Esophagus muscularis mucosa (tissue), 4 donors: ENCODE measurements around the gene MTG1. TPM values are rescaled to one million over a fixed set of nuclear protein-coding genes. Genes with fewer than 3 reads are reported as not detected.

Experiments
- DNase-seq: peaks from one replicate; pipeline ENCODE4 v3.0.0-alpha.2; 2017; ENCODE audit errors: extremely low spot score
- H3K27ac ChIP-seq, 4 donors: fragments of 200-600 bp; sonication (generic); replicated peaks in 1 of 4; 1 replicate in 3 of 4; 2 replicates in 1 of 4; pipeline ENCODE4 v1.5.1; 2016 to 2019; ENCODE audit warnings: mild to moderate bottlenecking in 1 of 4
- H3K27me3 ChIP-seq, 4 donors: fragments of 200-600 bp; sonication (generic); one replicate each; pipeline versions ENCODE4 v1.5.1 to v1.6.0; 2016 to 2019
- H3K36me3 ChIP-seq, 4 donors: fragments of 200-600 bp; sonication (generic); one replicate each; pipeline ENCODE4 v1.5.1; 2016 to 2019
- H3K4me1 ChIP-seq, 4 donors: fragments of 200-600 bp; sonication (generic); one replicate each; pipeline ENCODE4 v1.5.1; 2016 to 2019
- H3K4me3 ChIP-seq, 4 donors: fragments of 200-600 bp; sonication (generic); 1 replicate in 2 of 4; 2 replicates in 2 of 4; pipeline ENCODE4 v1.5.1; 2016 to 2019; ENCODE audit warnings: mild to moderate bottlenecking in 4 of 4, moderate library complexity in 1 of 4
- H3K9me3 ChIP-seq, 4 donors: fragments of 200-600 bp; sonication (generic); 1 replicate in 3 of 4; 2 replicates in 1 of 4; pipeline ENCODE4 v1.5.1; 2016 to 2019
- EP300 ChIP-seq: sonication (generic); formaldehyde crosslinking; IDR thresholded peaks from one replicate; pipeline ENCODE4 v1.6.1; 2017; ENCODE audit warnings: antibody characterized with exemption
- POLR2A ChIP-seq: fragments of 450-650 bp; IDR thresholded peaks from one replicate; pipeline ENCODE4 v1.6.1; 2017; ENCODE audit warnings: antibody characterized with exemption, moderate library complexity, mild to moderate bottlenecking, low read depth
- POLR2AphosphoS5 ChIP-seq, 2 donors: sonication (generic); formaldehyde crosslinking; IDR thresholded peaks; one replicate each; pipeline ENCODE4 v1.6.1; 2017; ENCODE audit warnings: antibody characterized with exemption in 2 of 2
- WGBS: methylation state at CpG from one replicate; pipeline ENCODE4 v1.1.5; 2018; 5-methylcytosine and 5-hydroxymethylcytosine counted together
- intact Hi-C: fragments of 100-400 bp; cut with DNase I; formaldehyde crosslinking; loops from one replicate; pipeline ENCODE4 v1.15.1; 2023
- total RNA-seq, 4 donors: library from RNA; depleted of rRNA; stranded (reverse); fragments of >200 nt; gene quantifications; one replicate each; pipeline versions ENCODE4 v1.1.0 to v1.2.1, GENCODE V29; 2016
- TF ChIP-seq, protein P1 (sequence below), 3 experiments: fragments of 200-600 bp in 2 of 3; fragments of 450-650 bp in 1 of 3; sonication (generic) in 2 of 3; IDR thresholded peaks; one replicate each; pipeline ENCODE4 v1.5.1; 2017 to 2019; ENCODE audit warnings: antibody characterized with exemption in 3 of 3, mild to moderate bottlenecking in 2 of 3, moderate library complexity in 1 of 3

MTG1 gene
- total RNA-seq, 4 donors from 2014 or later: 12.6 to 23.6 (median 15.9) TPM

DNA sequence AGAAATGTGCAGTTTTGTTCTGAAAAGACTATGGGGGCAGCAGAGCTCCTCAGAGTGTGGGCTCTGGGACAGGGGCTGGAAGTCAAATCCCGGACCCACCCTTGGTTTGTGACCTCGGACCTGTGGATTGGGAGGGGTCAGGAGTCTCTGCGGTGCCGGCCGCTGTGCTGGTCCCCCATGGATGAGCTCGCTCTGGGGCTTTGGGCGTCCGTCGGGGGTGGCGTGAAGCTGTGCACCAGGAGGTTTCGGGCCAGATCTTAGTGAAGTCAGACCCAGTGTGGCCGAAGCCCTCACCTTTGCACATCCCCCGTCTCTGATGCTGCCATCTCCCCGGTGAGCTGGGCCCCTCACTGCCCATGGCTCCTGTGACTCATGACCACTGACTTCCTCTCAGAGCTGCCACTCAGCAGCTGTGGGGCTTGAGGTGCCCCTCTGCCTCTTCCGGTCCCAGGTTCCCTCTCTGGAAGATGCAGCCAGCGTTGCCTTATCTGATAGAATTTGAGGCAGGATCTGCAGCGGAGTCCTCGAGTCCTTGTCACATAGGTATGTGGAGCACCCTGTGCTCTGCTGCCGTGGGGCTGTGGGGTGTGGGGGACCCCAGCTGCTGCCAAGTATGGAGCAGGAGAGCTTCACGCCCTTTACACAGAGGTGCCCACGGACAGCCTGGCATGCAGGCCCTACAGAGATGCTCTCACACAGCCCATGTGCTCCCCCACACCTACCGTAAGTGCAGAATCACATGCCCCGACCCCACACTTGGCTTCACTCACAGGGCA is 48.4 kb downstream of the MTG1 start:
- H3K4me1 ChIP-seq: no peaks in the 10 kb centered on the region
- no peaks in the 10 kb centered on the region for H3K27me3 ChIP-seq
- TF ChIP-seq POLR2A: no peak
- TF ChIP-seq, protein P1, sequence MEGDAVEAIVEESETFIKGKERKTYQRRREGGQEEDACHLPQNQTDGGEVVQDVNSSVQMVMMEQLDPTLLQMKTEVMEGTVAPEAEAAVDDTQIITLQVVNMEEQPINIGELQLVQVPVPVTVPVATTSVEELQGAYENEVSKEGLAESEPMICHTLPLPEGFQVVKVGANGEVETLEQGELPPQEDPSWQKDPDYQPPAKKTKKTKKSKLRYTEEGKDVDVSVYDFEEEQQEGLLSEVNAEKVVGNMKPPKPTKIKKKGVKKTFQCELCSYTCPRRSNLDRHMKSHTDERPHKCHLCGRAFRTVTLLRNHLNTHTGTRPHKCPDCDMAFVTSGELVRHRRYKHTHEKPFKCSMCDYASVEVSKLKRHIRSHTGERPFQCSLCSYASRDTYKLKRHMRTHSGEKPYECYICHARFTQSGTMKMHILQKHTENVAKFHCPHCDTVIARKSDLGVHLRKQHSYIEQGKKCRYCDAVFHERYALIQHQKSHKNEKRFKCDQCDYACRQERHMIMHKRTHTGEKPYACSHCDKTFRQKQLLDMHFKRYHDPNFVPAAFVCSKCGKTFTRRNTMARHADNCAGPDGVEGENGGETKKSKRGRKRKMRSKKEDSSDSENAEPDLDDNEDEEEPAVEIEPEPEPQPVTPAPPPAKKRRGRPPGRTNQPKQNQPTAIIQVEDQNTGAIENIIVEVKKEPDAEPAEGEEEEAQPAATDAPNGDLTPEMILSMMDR (IDR thresholded peaks at IDR 0.05): no peak
- no peak for TF ChIP-seq POLR2AphosphoS5 (IDR thresholded peaks at IDR 0.05)
- no peak for TF ChIP-seq EP300
- peak; percentile 62 for DNase-seq
- no peak overlapping the region for H3K4me3 ChIP-seq
- WGBS: 80% methylated on average over 12 of the region's 23 CpGs
- H3K36me3 ChIP-seq: peaks cover 0 to 9% (median 1%) of the 10 kb centered on the region in 4 donors
- H3K9me3 ChIP-seq: peaks cover 0 to 24% (median 15%) of the 10 kb centered on the region in 4 donors
- intact Hi-C loops: no loop called here
- no peak overlapping the region for H3K27ac ChIP-seq

DNA sequence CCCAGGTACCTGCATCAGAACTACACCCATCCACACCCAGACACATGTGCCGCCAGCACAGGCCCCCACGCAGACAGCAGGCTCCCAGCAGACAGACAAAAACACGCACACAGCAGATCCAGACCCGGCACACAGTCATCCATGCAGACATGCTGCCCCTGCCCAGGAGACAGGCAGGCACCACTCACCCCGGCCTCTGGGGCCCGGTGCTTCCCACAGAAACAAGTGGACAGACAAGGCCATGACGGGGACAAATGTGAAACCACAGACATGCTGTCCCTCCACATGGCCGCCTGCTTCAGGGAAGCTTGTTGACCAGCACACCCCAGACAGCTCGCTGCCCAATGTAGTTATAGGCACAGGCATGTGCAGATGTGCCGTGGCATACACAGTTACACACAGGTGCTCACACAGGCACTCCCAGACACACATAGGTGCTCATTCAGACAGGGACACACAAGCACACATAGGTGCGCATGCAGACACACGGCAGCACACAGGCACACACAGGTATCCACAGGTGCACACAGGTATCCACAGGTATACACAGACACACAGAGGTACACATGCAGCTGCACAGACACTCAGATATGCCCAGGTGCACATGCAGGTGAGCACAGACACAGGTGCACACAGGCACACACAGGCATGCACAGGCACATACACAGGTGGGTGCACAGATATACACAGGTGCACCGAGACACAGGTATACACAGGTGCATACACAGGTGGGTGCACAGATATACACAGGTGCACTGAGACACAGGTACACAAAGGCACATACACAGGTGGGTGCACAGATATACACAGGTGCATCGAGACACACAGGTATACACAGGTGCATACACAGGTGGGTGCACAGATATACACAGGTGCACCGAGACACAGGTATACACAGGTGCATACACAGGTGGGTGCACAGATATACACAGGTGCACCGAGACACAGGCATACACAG is 49.3 kb downstream of the MTG1 start:
- Histone ChIP-seq H3K9me3 (peaks cover 0 to 33% (median 24%) of the 10 kb centered on the region in 4 donors), H3K27ac (no peak overlapping the region), H3K4me1 (no peaks in the 10 kb centered on the region), H3K4me3 (no peak overlapping the region), H3K27me3 (no peaks in the 10 kb centered on the region), H3K36me3 (peaks cover 0 to 9% (median 1%) of the 10 kb centered on the region in 4 donors)
- 85% methylated on average over 16 of the region's 16 CpGs for WGBS
- TF ChIP-seq, protein P1 (IDR thresholded peaks at IDR 0.05): no peak
- TF ChIP-seq EP300 (no peak), POLR2AphosphoS5 (IDR thresholded peaks at IDR 0.05) (no peak), POLR2A (no peak)
- intact Hi-C loops: no loop called here
- no peak for DNase-seq

DNA sequence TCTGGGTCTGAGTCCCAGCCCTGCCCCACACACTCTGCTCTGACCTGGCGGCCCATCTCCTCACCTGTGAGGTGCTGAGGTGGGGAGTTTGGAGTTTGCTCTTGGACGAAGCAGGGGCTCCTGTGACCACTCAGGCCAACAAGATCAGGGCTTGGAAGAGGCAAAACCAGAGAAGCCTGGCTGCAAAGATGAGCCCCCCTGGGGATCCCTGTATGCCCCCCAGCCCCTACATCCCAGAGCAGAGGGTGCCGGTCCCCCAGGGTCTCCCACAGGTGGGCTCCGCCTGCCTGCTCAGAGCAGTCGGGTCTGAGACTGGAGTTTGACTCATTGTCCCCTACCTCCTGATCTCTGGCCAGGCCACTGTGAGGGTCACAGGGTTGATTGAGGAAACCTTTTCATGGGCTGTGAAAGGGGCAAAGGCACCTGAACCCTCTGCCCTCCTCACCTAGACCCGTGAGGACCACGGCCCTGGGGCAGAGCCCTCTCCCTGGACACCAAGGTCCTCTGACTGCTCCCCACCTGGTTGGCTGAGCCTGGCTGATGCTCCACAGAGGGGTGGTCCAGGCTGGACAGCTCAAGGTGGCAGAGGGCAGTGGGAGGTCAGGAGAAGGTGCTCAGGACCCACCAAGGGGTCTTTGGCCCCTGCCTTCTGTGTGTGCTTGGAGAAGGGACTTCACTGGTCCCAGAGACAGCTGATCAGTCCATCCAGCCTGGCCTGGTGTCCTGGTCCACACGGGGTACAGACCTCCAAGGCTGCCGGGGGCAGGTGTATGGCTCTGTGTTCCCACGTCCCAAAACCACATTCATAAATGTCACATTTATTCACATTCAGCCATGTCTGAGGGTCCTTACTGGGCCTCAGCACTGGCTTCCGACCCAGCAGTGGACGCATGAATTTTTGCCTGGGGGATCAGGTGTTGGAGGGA is 50.6 kb downstream of the MTG1 start:
- no peak overlapping the region for H3K4me3 ChIP-seq
- TF ChIP-seq POLR2AphosphoS5 (IDR thresholded peaks at IDR 0.05) (no peak), POLR2A (no peak), EP300 (no peak)
- TF ChIP-seq, protein P1 (IDR thresholded peaks at IDR 0.05): no peak
- H3K27me3 ChIP-seq: no peaks in the 10 kb centered on the region
- 90% methylated on average over 8 of the region's 12 CpGs for WGBS
- H3K27ac ChIP-seq: no peak overlapping the region
- no peaks in the 10 kb centered on the region for H3K4me1 ChIP-seq
- peak; percentile 21 for DNase-seq
- intact Hi-C loops: no loop called here
- H3K36me3 ChIP-seq: peaks cover 0 to 9% (median 1%) of the 10 kb centered on the region in 4 donors
- H3K9me3 ChIP-seq: peaks cover 0 to 43% (median 31%) of the 10 kb centered on the region in 4 donors

DNA sequence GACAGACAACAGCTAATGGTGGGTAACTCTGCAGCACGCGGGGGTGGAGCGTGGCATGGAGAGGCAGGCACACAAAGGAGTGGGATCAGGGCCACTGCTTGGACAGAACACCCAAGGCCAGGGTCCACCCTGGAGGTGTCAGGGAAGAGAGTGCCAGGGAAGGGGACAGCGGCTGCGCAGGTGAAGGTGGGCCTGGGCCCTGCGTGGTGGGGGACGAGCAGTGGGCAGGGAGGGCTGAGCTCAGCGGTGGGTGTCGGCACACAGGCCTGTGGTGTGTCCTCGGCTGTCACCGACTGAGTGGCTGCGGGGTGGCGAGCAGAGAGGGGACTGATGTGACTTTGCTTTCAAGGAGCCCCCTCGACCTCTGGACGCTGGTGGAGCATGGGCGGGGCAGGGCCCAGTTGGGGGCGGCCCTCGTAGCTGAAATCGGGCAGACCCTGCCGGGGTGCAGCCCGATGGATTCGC is 51.3 kb downstream of the MTG1 start:
- peak; percentile 31 for DNase-seq

More for the DNA sequence above, 51.3 kb downstream of the MTG1 start:
- no peak for TF ChIP-seq EP300
- TF ChIP-seq, protein P1 (IDR thresholded peaks at IDR 0.05): no peak
- no peak for TF ChIP-seq POLR2A
- no peak for TF ChIP-seq POLR2AphosphoS5 (IDR thresholded peaks at IDR 0.05)
- intact Hi-C loops: no loop called here
- H3K4me3 ChIP-seq: no peak overlapping the region
- no peaks in the 10 kb centered on the region for H3K4me1 ChIP-seq
- no peak overlapping the region for H3K27ac ChIP-seq
- 89% methylated on average over 22 of the region's 22 CpGs for WGBS
- peaks cover 0 to 9% (median 1%) of the 10 kb centered on the region in 4 donors for H3K36me3 ChIP-seq
- peaks cover 0 to 43% (median 31%) of the 10 kb centered on the region in 4 donors for H3K9me3 ChIP-seq
- H3K27me3 ChIP-seq: no peaks in the 10 kb centered on the region
